Suppressor macrophage treated with lipopolysaccharide for 1 hour (primary cell): Measurements from ENCODE around the gene DESI1.
"Not testable (repeated sequence)": the region's sequence is repeated elsewhere in the genome, so short reads cannot be mapped to it uniquely, and the experiment has no call there.

Experiments used
- DNase-seq, 3 donors: peaks; one replicate each; pipeline ENCODE4 v3.0.0-alpha.2; 2020 to 2022

DESI1 gene

DNA sequence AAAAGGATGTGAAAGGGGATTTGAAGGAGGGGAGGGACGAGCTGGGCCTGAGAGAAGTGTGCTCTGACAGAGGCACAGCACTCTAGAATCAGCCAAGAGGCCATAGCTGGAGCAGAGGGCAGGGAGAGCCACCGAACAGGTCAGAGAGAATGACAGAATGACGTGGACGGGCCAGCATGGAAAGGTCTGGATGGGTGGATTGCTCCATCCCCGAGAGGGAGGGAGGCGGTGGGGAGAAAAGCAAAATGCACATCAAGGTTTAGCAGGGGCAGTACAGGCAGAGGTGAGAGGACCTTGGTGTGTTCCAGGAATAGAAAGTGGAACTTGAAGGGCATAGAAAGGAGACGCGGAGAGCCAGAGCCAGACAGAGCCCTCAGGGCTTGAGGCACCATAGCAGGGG, 38.1 kb downstream of the DESI1 start:
- no peak for DNase-seq

DNA sequence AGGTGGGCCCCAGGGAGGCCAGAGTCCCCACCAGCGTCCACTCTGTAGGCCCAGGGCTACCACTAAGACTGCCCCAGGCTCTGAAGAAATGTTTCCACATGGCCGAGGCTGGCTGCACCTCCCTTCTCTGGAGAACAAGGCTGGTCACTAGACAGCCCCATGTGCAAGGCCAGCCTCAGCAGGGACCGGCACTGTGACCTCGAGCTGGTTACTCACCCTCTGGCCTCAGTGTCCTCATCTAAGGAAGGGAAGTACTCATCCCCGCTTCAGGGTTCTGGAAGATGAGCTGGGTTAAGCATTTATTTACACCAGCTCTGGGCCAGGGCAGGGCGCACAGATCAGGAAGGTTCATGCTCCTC, 40.9 kb downstream of the DESI1 start:
- no peak for DNase-seq

GRCh38 chr22:41579297-41579996, 41.4 kb downstream of the DESI1 start:
- DNase-seq: no peak

GRCh38 chr22:41578818-41579217, 42.0 kb downstream of the DESI1 start:
- DNase-seq: no peak

DNA sequence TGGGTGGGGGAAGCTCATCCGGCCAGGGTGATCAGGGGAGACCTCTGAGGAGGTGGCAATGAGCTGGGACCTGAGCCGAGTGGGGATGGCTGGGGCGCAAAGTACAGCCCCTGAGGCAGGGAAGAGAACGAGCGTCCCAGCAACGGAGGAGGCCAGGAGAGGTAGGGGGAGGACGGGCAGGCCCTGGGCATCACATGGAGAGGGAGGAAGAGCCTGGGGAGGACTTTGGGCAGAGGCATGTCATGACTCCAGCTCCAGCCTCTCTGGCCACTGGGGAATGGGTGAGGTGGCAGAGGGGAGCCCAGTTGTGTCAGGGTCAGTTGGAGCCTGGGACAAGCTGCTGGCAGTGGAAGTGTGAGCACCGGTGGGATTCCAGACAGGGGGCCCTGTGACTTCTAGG, 42.7 kb downstream of the DESI1 start:
- DNase-seq: no peak

DNA sequence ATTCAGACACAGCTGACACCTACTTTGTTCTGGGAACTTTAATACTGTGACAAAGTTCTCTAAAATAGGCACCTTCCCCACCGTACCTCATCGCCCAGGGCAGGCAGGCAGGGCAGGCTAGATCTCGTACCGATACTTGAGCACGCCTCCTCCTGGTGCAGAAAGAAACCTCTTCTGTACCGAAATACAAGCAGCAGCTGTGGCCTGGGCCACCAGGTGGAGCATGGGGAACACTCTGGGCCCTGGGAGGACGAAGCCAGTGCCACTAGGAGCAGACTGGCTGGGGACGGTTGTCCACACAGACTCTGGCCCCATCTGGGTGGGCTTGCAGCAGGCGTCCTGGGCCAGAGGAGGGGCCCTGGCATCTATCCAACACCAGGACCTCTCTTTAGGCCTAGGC, 44.0 kb downstream of the DESI1 start:
- peak; percentile 44 to 59 (median 49) for DNase-seq

- DNase-seq: no peak
Observed at GRCh38 chr22:41575533-41575932, 45.3 kb downstream of the DESI1 start.

GRCh38 chr22:41574847-41575381, 45.9 kb downstream of the DESI1 start:
- DNase-seq: no peak

DNA sequence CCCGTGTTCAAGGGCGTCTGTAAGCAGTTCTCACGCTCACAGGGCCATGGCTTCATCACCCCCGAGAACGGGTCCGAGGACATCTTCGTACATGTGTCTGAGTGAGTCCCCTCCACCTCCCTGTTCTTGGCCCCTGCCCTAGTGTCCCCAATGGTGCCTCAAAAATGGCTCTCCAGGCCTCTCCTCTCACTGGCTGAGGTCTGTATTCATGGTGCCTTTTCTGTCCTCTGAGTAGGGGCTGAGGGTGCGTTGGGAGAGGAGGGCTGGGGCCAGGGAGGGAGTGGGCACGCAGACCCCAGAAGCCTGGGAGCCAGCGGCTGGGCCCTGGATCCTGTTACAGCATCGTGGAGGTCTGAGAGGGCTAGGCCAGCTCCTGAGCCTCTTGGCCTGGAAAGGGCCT, 47.2 kb downstream of the DESI1 start:
- DNase-seq: no peak

GRCh38 chr22:41572305-41572704, 48.5 kb downstream of the DESI1 start:
- not testable (repeated sequence) for DNase-seq

GRCh38 chr22:41571786-41572185, 49.1 kb downstream of the DESI1 start:
- DNase-seq: no peak

DNA sequence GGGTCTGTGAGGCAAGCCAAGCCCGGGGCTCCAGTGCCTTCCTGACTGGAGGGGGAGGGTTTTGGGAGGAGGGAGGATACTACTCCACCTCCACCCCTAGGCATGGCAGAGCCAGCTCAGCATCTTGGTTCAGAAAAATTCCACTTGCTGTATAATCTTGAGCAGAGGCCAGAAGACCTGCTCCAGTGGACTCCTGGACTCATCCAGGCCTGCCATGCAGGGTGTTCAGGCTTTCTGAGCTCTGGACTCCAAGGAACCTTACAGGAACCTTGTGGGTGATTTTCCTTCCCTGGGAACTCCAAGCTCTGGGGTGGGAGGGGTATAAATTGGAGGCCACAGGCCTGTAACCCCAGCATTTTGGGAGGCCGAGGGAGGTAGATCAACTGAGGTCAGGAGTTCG, 50.6 kb downstream of the DESI1 start:
- DNase-seq: no peak

- no peak for DNase-seq
Observed at GRCh38 chr22:41568811-41569210, 52.0 kb downstream of the DESI1 start.

DNA sequence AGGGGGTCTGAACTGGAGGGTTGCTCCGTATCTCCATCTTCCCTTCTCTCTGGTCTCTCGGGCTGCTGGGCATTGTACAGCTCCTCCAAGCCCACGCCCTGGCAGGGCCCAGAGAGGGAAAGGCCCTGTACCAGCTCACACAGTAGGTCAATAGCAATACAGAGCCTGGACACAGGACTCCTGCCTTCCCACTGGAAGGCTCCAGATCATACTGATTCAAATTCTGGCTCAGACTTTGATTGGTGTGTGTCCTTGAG, 53.4 kb downstream of the DESI1 start:
- DNase-seq: no peak

DNA sequence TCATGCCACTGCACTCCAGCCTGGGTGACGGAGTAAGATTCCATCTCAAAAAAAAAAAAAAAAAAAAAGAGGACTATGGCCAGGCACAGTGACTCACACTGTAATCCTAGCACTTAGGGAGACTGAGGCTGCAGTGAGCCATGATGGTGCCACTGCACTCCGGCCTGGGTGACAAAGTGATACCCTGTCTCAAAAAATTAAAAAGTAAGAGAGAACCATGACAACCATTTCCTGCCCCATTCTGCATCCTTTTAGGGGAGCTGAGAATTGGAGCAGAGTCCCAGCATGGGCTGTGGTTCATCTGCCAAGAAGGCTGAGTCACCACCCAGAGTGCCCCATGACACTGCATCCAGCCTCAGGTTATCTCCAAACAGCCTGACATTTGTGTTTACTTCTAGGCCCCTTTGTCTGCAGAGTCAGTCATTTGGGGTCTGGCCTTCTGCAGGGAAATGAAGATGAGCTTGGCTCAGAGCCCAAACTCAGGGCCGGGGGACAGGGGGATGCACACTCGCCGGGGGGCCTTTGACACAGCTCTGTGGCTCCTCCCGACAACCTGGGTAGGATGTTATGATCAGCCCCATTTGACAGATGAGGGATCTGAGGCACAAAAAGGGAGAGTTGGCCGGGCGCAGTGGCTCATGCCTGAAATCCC, 55.3 kb downstream of the DESI1 start:
- peak; percentile 30 to 42 (median 32) for DNase-seq

DNA sequence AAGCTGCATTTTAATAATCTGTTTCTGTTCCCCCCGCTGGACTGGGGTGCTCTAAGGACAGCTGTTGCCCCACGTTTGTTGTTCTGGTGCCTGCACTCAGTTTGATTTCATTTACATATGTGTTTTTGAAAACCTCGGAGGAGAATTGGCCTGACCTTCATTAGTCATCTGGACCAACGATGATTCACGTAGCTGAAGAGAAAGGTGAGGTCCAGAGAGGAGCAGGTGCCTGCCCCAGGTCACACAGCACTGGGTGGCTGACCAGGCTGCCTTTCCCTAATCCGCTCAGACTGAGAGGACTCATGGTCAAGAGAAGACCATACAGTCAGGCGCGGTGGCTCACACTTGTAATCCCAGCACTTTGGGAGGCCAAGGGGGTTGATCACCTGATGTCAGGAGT, 56.3 kb downstream of the DESI1 start:
- DNase-seq: no peak

- DNase-seq: peak in 1 of 3 donors; percentile 9
Observed at GRCh38 chr22:41563051-41563711, 57.7 kb downstream of the DESI1 start.

DNA sequence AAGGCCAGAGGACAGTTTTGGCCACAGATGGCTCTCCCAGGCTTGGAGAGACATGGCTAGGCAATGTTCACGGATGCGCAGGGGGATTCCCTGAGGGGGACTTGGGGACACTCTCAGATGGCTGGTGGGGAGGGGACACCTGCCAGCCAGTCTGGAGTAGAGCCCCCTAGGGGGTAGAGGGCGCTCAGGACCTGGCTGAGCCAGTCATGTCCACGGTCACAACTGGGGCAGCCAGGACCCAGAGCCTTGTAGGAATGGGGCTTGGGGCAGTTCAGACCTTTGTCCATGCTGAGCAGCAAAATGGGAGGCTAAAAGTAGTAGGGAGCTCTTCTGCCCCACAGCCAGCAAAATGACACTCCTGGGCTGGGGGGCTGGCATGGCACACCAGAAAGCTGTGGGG, 58.4 kb downstream of the DESI1 start:
- no peak for DNase-seq

- no peak for DNase-seq
Observed at GRCh38 chr22:41561788-41562187, 59.1 kb downstream of the DESI1 start.

DNA sequence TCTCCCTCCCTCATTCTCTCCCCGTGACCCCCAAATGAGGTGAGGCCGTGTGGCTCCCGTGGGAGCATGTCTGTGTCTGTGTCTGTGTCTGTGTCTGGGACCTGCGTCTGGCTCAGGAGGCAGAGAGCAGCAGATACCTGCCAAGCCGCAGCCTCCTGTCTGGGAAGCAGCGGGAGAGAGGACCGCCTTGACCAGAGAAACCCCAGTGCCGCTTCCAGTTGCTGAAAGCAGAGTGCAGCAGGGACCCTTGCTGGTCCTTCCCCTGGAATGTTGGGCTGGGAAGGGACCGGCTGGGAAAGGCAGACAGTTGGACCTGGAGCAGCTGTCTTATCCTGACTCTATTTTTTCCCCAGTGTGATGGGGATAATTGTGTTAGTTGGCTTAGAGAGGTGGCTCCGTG, 59.5 kb downstream of the DESI1 start:
- no peak for DNase-seq

DNA sequence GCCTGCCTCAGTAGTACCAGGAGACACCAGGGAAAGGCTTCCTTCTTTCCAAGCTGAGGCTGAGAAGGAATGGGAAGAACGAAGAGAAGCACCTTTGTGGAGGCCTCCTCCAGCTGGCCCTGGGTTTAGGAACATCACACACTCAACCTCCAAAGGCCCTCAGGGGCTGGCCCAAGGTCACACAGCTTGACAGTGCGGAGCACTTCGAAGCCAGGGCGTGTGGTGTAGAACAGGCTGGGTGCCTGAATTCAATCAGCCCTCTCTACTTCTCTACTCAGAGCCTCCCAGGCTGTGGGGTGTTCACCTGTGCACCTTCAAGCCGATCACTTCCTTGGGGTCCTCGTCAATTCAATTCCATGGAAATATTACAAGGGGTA, 60.8 kb downstream of the DESI1 start:
- DNase-seq: no peak

GRCh38 chr22:41558241-41558630, 62.6 kb downstream of the DESI1 start:
- DNase-seq: not testable (repeated sequence)

- DNase-seq: peak in 1 of 3 donors; percentile 17
Observed at GRCh38 chr22:41557401-41558240, 63.2 kb downstream of the DESI1 start.

GRCh38 chr22:41556561-41556960, 64.3 kb downstream of the DESI1 start:
- DNase-seq: no peak
